ENCODE results near the gene CXXC1.
"Not testable (repeated sequence)": the region's sequence is repeated elsewhere in the genome, so short reads cannot be mapped to it uniquely, and the experiment has no call there.

Gene CXXC1

DNA sequence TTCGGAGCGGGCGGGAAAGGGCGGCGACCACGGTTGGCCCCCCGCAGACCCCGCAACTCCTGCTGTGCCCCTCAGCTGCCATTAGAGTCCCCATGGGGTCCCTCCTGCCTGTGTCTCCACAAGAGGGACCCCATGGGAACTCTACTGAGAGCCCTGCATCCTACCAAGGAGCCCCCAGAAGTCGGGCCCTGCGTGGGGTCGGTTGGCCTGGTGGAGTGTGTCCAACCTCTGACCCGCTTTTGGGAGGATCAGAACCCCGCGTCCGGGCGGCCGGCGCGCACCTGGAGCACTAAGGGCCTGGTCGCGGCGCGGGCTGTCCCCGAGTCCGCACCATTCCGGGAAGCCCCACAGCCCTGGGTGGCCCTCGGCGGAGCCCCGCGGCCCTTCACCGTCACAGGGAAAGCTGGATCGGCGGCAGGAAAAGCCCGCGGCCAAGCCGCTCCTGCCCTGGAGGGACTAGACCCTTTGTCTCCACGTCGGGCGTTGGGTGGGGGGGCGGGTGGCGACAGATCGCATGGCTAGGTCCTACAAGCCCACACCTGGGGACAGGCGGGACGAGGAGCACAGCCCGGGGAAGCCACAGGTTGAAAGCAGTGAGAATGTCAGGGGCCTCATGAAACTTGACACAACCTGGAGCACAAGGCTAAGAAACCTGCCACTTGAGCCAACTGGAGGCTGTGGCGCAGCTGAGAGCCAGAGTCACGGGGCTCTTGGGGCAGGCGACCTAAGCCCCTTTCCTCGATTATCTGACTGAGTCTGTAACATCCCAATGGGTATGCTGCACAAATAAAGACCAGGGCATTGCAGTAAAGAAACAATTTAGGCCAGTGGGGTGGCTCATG, 11.2 kb upstream of the CXXC1 start:
- no peak overlapping the region for H3K27ac ChIP-seq (ENCODE audit: insufficient read depth in 1 of 2, low read depth in 1 of 2, low read length in 2 of 2, poor library complexity in 1 of 2, severe bottlenecking in 2 of 2)
- CTCF ChIA-PET, result interaction anchor here (1.0 to 1.5 kb wide), 2 partner anchors 10 to 57 kb away, joined by 3 to 4 read pairs; no protein-coding TSS in a partner anchor
- H3K27me3 ChIP-seq (replicated peaks in 2 of 5; ENCODE audit: control insufficient read depth in 4 of 5, insufficient read depth in 5 of 5, low read length in 4 of 5), result peaks cover 5 to 47% (median 11%) of the 10 kb centered on the region in 5 experiments
- no peak for DNase-seq
- POLR2A ChIA-PET, result no interaction called here
- H3K9me3 ChIP-seq (ENCODE audit: control extremely low read depth in 1 of 5, control insufficient read depth in 4 of 5, insufficient read depth in 2 of 5, low read depth in 1 of 5, low read length in 4 of 5), result peaks cover 0 to 4% (median 4%) of the 10 kb centered on the region in 5 experiments
- peaks cover 0 to 12% (median 8%) of the 10 kb centered on the region in 4 experiments for H3K4me1 ChIP-seq (ENCODE audit: control extremely low read depth in 1 of 4, control insufficient read depth in 4 of 4, insufficient read depth in 4 of 4, low read length in 3 of 4)
- no peaks in the 10 kb centered on the region for H3K36me3 ChIP-seq (ENCODE audit: control insufficient read depth in 4 of 4, insufficient read depth in 4 of 4, low read length in 3 of 4)
- peak overlapping the region in 3 of 7 experiments; percentile 51 to 74 (median 67) for H3K4me3 ChIP-seq (ENCODE audit: control insufficient read depth in 1 of 7, extremely low read depth in 1 of 7, insufficient read depth in 4 of 7, low read depth in 2 of 7, low read length in 6 of 7)
- WGBS (ENCODE audit: insufficient coverage), result 33% methylated on average over 39 of the region's 49 CpGs

- POLR2A ChIA-PET, result no interaction called here
- CTCF ChIA-PET, result interaction anchor here (0.6 to 1.5 kb wide), 4 partner anchors 10 to 978 kb away, joined by 3 to 4 read pairs (median 4); no protein-coding TSS in a partner anchor
- DNase-seq, result peak; percentile 84 to 93 (median 92)
- Histone ChIP-seq H3K4me3 (ENCODE audit: control insufficient read depth in 1 of 7, extremely low read depth in 1 of 7, insufficient read depth in 4 of 7, low read depth in 2 of 7, low read length in 6 of 7) (peak overlapping the region; percentile 3 to 74 (median 60)), H3K27ac (ENCODE audit: insufficient read depth in 1 of 2, low read depth in 1 of 2, low read length in 2 of 2, poor library complexity in 1 of 2, severe bottlenecking in 2 of 2) (no peak overlapping the region), H3K36me3 (ENCODE audit: control insufficient read depth in 4 of 4, insufficient read depth in 4 of 4, low read length in 3 of 4) (no peaks in the 10 kb centered on the region), H3K9me3 (ENCODE audit: control extremely low read depth in 1 of 5, control insufficient read depth in 4 of 5, insufficient read depth in 2 of 5, low read depth in 1 of 5, low read length in 4 of 5) (peaks cover 0 to 4% (median 4%) of the 10 kb centered on the region in 5 experiments), H3K4me1 (ENCODE audit: control extremely low read depth in 1 of 4, control insufficient read depth in 4 of 4, insufficient read depth in 4 of 4, low read length in 3 of 4) (peaks cover 0 to 12% (median 8%) of the 10 kb centered on the region in 4 experiments), H3K27me3 (replicated peaks in 2 of 5; ENCODE audit: control insufficient read depth in 4 of 5, insufficient read depth in 5 of 5, low read length in 4 of 5) (peaks cover 5 to 40% (median 11%) of the 10 kb centered on the region in 5 experiments)
- 13% methylated on average over 21 of the region's 28 CpGs for WGBS (ENCODE audit: insufficient coverage)
Measured at GRCh38 chr18:50297621-50298442, 10.3 kb upstream of the CXXC1 start.

DNA sequence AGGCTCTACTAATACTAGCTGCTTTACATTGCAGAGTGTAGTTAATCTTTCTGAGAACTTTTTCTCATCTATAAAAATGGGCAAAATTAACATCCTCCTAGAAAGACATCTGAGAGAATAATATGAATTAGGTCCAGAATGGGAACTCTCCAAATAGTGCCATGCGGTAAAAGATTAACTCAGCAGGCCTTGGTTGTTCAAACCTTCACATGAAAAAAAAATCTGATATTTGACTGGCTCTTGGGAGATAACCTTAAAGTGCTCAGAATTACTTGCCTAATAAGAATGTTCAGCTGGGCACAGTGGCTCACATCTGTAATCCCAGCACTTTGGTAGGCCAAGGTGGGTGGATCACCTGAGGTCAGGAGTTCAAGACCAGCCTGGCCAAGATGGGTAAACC, 5.5 kb upstream of the CXXC1 start:
- no peaks in the 10 kb centered on the region for H3K36me3 ChIP-seq (ENCODE audit: control insufficient read depth in 4 of 4, insufficient read depth in 4 of 4, low read length in 3 of 4)
- no peak for DNase-seq
- peaks cover 2 to 10% (median 5%) of the 10 kb centered on the region in 4 experiments for H3K4me1 ChIP-seq (ENCODE audit: control extremely low read depth in 1 of 4, control insufficient read depth in 4 of 4, insufficient read depth in 4 of 4, low read length in 3 of 4)
- no peaks in the 10 kb centered on the region for H3K9me3 ChIP-seq (ENCODE audit: control extremely low read depth in 1 of 5, control insufficient read depth in 4 of 5, insufficient read depth in 2 of 5, low read depth in 1 of 5, low read length in 4 of 5)
- no peak overlapping the region for H3K4me3 ChIP-seq (ENCODE audit: control insufficient read depth in 1 of 7, extremely low read depth in 1 of 7, insufficient read depth in 4 of 7, low read depth in 2 of 7, low read length in 6 of 7)
- no peak overlapping the region for H3K27ac ChIP-seq (ENCODE audit: insufficient read depth in 1 of 2, low read depth in 1 of 2, low read length in 2 of 2, poor library complexity in 1 of 2, severe bottlenecking in 2 of 2)
- peaks cover 0 to 2% (median 0%) of the 10 kb centered on the region in 5 experiments for H3K27me3 ChIP-seq (replicated peaks in 2 of 5; ENCODE audit: control insufficient read depth in 4 of 5, insufficient read depth in 5 of 5, low read length in 4 of 5)
- POLR2A ChIA-PET, result no interaction called here
- CTCF ChIA-PET, result interaction anchor here (1.3 kb wide), 1 partner anchor 15 kb away, joined by 3 read pairs; no protein-coding TSS in a partner anchor
- WGBS (ENCODE audit: insufficient coverage), result 100% methylated on average over 1 of the region's 1 CpG

- ChIA-PET CTCF (interaction anchor here (0.9 to 1.5 kb wide), 3 partner anchors 10 to 47 kb away, joined by 3 to 4 read pairs (median 4); no protein-coding TSS in a partner anchor), POLR2A (no interaction called here)
- 93% methylated on average over 3 of the region's 4 CpGs for WGBS (ENCODE audit: insufficient coverage)
- Histone ChIP-seq H3K27me3 (replicated peaks in 2 of 5; ENCODE audit: control insufficient read depth in 4 of 5, insufficient read depth in 5 of 5, low read length in 4 of 5) (peaks cover 0 to 2% (median 0%) of the 10 kb centered on the region in 5 experiments), H3K27ac (ENCODE audit: insufficient read depth in 1 of 2, low read depth in 1 of 2, low read length in 2 of 2, poor library complexity in 1 of 2, severe bottlenecking in 2 of 2) (no peak overlapping the region), H3K36me3 (ENCODE audit: control insufficient read depth in 4 of 4, insufficient read depth in 4 of 4, low read length in 3 of 4) (peaks cover under 1 to 22% (median 13%) of the 10 kb centered on the region in 4 experiments), H3K4me1 (ENCODE audit: control extremely low read depth in 1 of 4, control insufficient read depth in 4 of 4, insufficient read depth in 4 of 4, low read length in 3 of 4) (peaks cover 2 to 16% (median 13%) of the 10 kb centered on the region in 4 experiments), H3K4me3 (ENCODE audit: control insufficient read depth in 1 of 7, extremely low read depth in 1 of 7, insufficient read depth in 4 of 7, low read depth in 2 of 7, low read length in 6 of 7) (no peak overlapping the region), H3K9me3 (ENCODE audit: control extremely low read depth in 1 of 5, control insufficient read depth in 4 of 5, insufficient read depth in 2 of 5, low read depth in 1 of 5, low read length in 4 of 5) (no peaks in the 10 kb centered on the region)
- DNase-seq, result no peak
Measured at GRCh38 chr18:50289108-50289443, 1.6 kb upstream of the CXXC1 start.

DNA sequence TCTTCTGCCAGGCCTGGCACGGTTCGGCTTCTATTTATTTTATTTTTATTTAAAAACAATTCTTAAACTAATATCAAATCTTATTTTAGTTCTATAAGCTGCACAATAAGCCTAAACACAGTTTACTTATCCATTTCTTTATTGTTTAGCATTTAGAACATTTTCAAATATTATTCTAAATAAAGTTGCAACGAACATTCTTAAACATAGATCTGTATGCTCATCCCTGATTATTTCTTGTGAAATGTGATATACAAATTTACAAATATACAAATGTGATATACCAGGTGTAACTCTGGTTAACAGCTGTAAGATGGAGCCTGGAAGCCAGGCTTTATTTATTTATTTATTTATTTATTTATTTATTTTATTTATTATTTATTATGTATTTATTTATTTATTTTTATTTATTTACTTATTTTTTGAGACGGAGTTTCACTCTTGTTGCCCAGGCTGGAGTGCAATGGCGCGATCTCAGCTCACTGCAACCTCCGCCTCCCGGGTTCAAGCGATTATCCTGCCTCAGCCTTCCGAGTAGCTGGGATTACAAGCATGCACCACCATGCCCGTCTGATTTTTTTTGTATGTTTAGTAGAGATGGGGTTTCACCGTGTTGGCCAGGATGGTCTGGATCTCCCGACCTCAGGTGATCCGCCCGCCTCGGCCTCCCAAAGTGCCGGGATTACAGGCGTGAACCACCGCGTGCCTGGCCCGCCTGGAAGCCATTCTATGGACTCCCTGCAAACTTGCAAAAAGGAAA, 1.0 kb upstream of the CXXC1 start:
- peak overlapping the region; percentile 67 to 87 for H3K27ac ChIP-seq (ENCODE audit: insufficient read depth in 1 of 2, low read depth in 1 of 2, low read length in 2 of 2, poor library complexity in 1 of 2, severe bottlenecking in 2 of 2)
- DNase-seq; POLR2A ChIA-PET; H3K9me3 ChIP-seq (ENCODE audit: control extremely low read depth in 1 of 5, control insufficient read depth in 4 of 5, insufficient read depth in 2 of 5, low read depth in 1 of 5, low read length in 4 of 5); H3K27me3 ChIP-seq (replicated peaks in 2 of 5; ENCODE audit: control insufficient read depth in 4 of 5, insufficient read depth in 5 of 5, low read length in 4 of 5): not testable (repeated sequence)
- 40% methylated on average over 1 of the region's 21 CpGs for WGBS (ENCODE audit: insufficient coverage)
- CTCF ChIA-PET, result interaction anchor here (0.9 to 1.5 kb wide), 3 partner anchors 10 to 48 kb away, joined by 3 to 4 read pairs (median 4); no protein-coding TSS in a partner anchor
- peaks cover 2 to 16% (median 13%) of the 10 kb centered on the region in 4 experiments for H3K4me1 ChIP-seq (ENCODE audit: control extremely low read depth in 1 of 4, control insufficient read depth in 4 of 4, insufficient read depth in 4 of 4, low read length in 3 of 4)
- H3K4me3 ChIP-seq (ENCODE audit: control insufficient read depth in 1 of 7, extremely low read depth in 1 of 7, insufficient read depth in 4 of 7, low read depth in 2 of 7, low read length in 6 of 7), result peak overlapping the region; percentile 85 to 98 (median 98)
- peaks cover 2 to 27% (median 18%) of the 10 kb centered on the region in 4 experiments for H3K36me3 ChIP-seq (ENCODE audit: control insufficient read depth in 4 of 4, insufficient read depth in 4 of 4, low read length in 3 of 4)

DNA sequence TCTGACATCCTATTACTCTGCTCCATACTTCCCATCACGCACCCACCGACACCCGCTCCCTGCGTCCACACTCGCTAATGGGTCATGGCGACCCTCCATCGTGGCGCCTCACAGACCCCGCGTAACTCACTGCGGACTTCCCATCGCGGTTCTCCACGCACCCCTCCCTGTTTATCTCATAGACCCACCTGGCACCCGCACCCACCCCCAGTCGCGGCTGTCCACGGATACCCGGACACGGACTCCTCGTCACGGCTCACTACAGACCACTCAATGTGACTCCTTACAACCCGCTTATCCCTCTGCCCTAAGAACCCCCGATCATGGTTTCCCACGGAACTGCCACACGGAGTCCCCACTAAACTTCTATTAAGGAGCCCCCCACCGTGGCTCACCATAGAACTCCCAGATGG, 458 bp downstream of the CXXC1 start:
- Histone ChIP-seq H3K9me3 (ENCODE audit: control extremely low read depth in 1 of 5, control insufficient read depth in 4 of 5, insufficient read depth in 2 of 5, low read depth in 1 of 5, low read length in 4 of 5) (no peaks in the 10 kb centered on the region), H3K27ac (ENCODE audit: insufficient read depth in 1 of 2, low read depth in 1 of 2, low read length in 2 of 2, poor library complexity in 1 of 2, severe bottlenecking in 2 of 2) (peak overlapping the region; percentile 25 to 88), H3K4me1 (ENCODE audit: control extremely low read depth in 1 of 4, control insufficient read depth in 4 of 4, insufficient read depth in 4 of 4, low read length in 3 of 4) (peaks cover 2 to 19% (median 17%) of the 10 kb centered on the region in 4 experiments), H3K36me3 (ENCODE audit: control insufficient read depth in 4 of 4, insufficient read depth in 4 of 4, low read length in 3 of 4) (peaks cover 2 to 42% (median 28%) of the 10 kb centered on the region in 4 experiments), H3K27me3 (replicated peaks in 2 of 5; ENCODE audit: control insufficient read depth in 4 of 5, insufficient read depth in 5 of 5, low read length in 4 of 5) (peaks cover 0 to under 1% (median 0%) of the 10 kb centered on the region in 5 experiments), H3K4me3 (ENCODE audit: control insufficient read depth in 1 of 7, extremely low read depth in 1 of 7, insufficient read depth in 4 of 7, low read depth in 2 of 7, low read length in 6 of 7) (peak overlapping the region; percentile 91 to 98 (median 98))
- POLR2A ChIA-PET, result no interaction called here
- CTCF ChIA-PET, result no interaction called here
- under 1% methylated on average over 26 of the region's 27 CpGs for WGBS (ENCODE audit: insufficient coverage)
- no peak for DNase-seq

Measured in common myeloid progenitor, CD34-positive (primary cell).